Measurements from ENCODE around the gene SGK1. TPM values are rescaled to one million over a fixed set of nuclear protein-coding genes. Genes with fewer than 3 reads are reported as not detected.
A peak's percentile ranks its signal among the peaks of the same experiment; 100 is the strongest.

SGK1 gene
- total RNA-seq, 2 experiments from 2014 or later: 27.9 to 35.1 TPM

DNA sequence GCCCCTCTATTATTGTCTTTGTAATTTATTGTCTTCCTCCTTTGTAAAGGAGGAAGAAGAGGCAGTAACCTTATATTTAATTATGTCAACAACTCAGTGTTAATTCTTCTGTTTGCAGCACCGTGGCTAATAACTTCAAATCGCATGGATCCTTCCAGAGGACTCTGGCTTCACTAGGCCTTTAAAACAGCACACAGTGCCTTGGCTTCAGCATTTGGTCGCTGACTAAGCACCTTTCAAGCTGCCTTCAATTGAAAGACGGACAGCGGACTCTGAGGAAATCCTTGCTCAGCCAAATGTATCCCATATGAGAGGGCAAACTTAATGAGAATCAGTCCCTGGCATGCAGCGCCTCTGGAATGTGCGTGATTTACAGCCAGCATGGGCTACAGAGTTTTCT, 64.2 kb downstream of the SGK1 start:
- H3K27ac Mint-ChIP-seq: no peak overlapping the region
- no peak for DNase-seq
- peaks cover 22% of the 10 kb centered on the region for H3K4me1 Mint-ChIP-seq
- ChIA-PET CTCF (interaction anchor here (1.2 to 1.5 kb wide), 2 partner anchors 28 to 80 kb away, joined by 3 to 4 read pairs; no protein-coding TSS in a partner anchor), POLR2A (interaction anchor here (1.4 kb wide), 1 partner anchor 19 kb away, joined by 3 read pairs; no protein-coding TSS in a partner anchor)
- peaks cover 12% of the 10 kb centered on the region for H3K36me3 Mint-ChIP-seq (ENCODE audit: low read depth)
- no peaks in the 10 kb centered on the region for H3K27me3 Mint-ChIP-seq
- peaks cover 3% of the 10 kb centered on the region for H3K9me3 Mint-ChIP-seq
- no peak overlapping the region for H3K4me3 Mint-ChIP-seq

GRCh38 chr6:134251320-134251719, 66.6 kb downstream of the SGK1 start:
- DNase-seq: no peak
- Mint-ChIP-seq H3K36me3 (ENCODE audit: low read depth) (peaks cover 15% of the 10 kb centered on the region), H3K4me1 (peaks cover 42% of the 10 kb centered on the region), H3K27ac (no peak overlapping the region), H3K4me3 (no peak overlapping the region), H3K27me3 (no peaks in the 10 kb centered on the region), H3K9me3 (peaks cover 3% of the 10 kb centered on the region)
- CTCF ChIA-PET: no interaction called here
- POLR2A ChIA-PET: no interaction called here

DNA sequence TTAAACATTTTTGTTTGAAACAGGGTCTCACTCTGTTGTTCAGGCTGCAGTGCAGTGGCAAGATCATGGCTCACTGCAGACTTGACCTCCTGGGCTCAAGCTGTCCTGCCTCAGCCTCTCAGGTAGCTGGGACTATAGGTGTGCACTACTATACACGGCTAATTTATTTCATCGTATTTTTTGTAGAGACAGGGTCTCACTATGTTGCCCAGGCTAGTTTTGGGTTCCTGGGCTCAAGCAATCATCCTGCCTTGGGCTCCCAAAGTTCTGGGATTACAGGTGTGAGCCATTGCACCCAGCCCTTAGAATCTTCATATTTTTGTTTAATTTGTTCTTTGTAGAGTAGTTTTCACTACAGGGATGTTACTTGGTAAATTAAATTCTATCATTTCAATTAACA, 67.1 kb downstream of the SGK1 start:
- H3K27ac Mint-ChIP-seq: no peak overlapping the region
- ChIA-PET POLR2A (no interaction called here), CTCF (no interaction called here)
- H3K36me3 Mint-ChIP-seq (ENCODE audit: low read depth): peaks cover 15% of the 10 kb centered on the region
- H3K9me3 Mint-ChIP-seq: no peaks in the 10 kb centered on the region
- no peaks in the 10 kb centered on the region for H3K27me3 Mint-ChIP-seq
- no peak overlapping the region for H3K4me3 Mint-ChIP-seq
- peaks cover 45% of the 10 kb centered on the region for H3K4me1 Mint-ChIP-seq
- no peak for DNase-seq

- H3K4me1 Mint-ChIP-seq: peaks cover 53% of the 10 kb centered on the region
- H3K36me3 Mint-ChIP-seq (ENCODE audit: low read depth): peaks cover 17% of the 10 kb centered on the region
- H3K9me3 Mint-ChIP-seq: no peaks in the 10 kb centered on the region
- no peak overlapping the region for H3K4me3 Mint-ChIP-seq
- ChIA-PET POLR2A (interaction anchor here (0.6 to 0.8 kb wide), 2 partner anchors 54 to 72 kb away, joined by 3 read pairs; no protein-coding TSS in a partner anchor), CTCF (no interaction called here)
- DNase-seq: no peak
- peak overlapping the region; percentile 11 for H3K27ac Mint-ChIP-seq
- no peaks in the 10 kb centered on the region for H3K27me3 Mint-ChIP-seq
Observed at GRCh38 chr6:134249759-134250602, 67.9 kb downstream of the SGK1 start.

DNA sequence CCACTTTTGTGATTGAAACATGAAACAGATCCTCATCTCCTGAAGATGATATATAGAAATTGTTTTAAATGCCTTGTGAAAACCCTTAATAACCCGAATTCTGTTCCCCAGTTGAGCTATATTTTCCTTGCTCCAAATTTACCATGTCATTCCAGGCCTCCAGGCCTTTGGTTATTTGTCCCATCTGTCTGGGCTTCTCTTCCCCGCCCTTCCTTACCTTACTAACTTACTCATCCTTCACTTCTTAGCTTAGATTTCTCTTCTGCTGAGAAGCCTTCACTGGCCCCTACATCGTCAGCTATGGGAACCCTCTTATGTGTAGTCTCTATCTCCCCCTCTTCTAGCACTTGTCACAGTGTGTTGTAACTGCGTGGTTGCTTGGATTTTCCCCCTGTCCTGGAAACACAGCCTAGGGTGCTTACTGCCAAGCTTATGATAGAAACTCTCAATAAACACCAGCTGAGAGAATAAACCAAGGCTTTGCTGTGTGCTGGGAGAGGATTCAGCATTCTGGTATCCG, 68.6 kb downstream of the SGK1 start:
- ChIA-PET POLR2A (interaction anchor here (0.6 kb wide), 1 partner anchor 53 kb away, joined by 3 read pairs; no protein-coding TSS in a partner anchor), CTCF (no interaction called here)
- Mint-ChIP-seq H3K4me3 (no peak overlapping the region), H3K27ac (no peak overlapping the region), H3K4me1 (peaks cover 55% of the 10 kb centered on the region), H3K36me3 (ENCODE audit: low read depth) (peaks cover 18% of the 10 kb centered on the region), H3K27me3 (no peaks in the 10 kb centered on the region), H3K9me3 (peaks cover 3% of the 10 kb centered on the region)
- DNase-seq: no peak

DNA sequence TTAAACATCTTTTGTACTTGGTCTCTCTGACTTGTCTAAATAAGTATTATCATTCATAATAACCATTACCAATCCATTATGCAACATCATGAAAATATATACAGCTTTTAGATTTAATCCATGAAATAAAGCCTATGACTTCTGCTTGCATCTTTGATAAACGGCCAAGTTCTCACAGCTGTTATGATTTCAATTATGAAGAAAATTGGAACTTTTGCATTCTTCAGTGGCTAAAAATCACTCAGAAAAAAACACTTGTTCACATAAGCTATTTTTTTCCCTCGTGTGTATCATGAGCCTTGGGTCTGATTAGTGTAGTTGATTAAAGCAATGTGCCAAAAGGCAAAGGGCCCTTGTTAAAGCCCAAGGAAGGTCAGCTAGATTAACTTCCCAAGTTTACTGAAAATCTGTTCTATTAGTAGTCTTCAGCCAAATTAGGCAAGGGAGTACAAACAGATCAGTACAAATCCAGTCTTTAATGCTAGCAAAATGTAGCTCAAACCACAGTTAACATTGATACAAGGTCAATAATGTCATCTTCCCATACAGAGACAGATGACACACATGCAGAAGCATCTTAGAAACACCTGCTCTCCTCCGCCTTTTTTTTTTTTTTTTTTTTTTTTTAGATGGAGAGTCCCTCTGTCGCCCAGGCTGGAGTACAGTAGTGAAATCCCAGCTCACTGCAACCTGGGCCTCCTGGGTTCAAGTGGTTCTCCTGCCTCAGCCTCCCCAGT, 69.9 kb downstream of the SGK1 start:
- Mint-ChIP-seq H3K27ac (peak overlapping the region; percentile 85), H3K27me3 (no peaks in the 10 kb centered on the region), H3K36me3 (ENCODE audit: low read depth) (peaks cover 21% of the 10 kb centered on the region), H3K9me3 (peaks cover 7% of the 10 kb centered on the region), H3K4me1 (peaks cover 55% of the 10 kb centered on the region), H3K4me3 (no peak overlapping the region)
- ChIA-PET CTCF (interaction anchor here (0.6 to 0.7 kb wide), 3 partner anchors 11 to 119 kb away, joined by 3 to 4 read pairs (median 3); no protein-coding TSS in a partner anchor), POLR2A (interaction anchor here (1.2 to 1.3 kb wide), 2 partner anchors 17 to 40 kb away, joined by 3 to 4 read pairs; no protein-coding TSS in a partner anchor)
- DNase-seq: no peak

DNA sequence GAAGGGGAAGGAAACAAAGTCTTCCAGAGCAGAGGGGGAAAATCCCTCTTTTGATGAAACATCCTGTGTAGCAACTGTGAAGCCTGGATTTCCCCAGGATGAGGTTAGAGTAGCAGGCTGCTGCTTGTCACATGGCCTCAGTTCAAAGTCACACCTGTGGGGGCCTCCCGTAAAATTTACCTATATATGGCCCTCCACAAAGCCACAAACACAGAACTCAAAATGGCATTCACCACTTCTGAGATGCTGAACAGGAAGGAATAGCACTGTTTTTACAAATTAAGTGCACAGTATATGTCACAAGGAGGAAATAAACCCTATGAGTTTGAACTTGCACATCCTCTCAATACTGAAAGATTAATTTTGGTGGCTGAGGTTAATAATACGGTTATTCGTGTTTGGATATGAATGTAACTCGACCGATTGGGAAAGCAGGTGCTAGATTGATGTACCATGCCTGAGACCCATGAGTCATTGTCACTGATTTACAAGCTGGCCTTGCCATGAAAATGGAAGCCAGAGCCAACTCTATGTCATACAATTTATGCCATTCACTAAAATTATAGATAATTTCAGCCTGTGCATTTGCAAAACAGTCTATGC, 70.6 kb downstream of the SGK1 start:
- ChIA-PET POLR2A (interaction anchor here (1.2 to 1.3 kb wide), 2 partner anchors 16 to 40 kb away, joined by 3 to 4 read pairs; no protein-coding TSS in a partner anchor), CTCF (interaction anchor here (0.7 kb wide), 1 partner anchor 68 kb away, joined by 3 read pairs; no protein-coding TSS in a partner anchor)
- peak overlapping the region; percentile 85 for H3K27ac Mint-ChIP-seq
- DNase-seq: peak; percentile 71
- H3K4me3 Mint-ChIP-seq: peak overlapping the region; percentile 22
- peaks cover 55% of the 10 kb centered on the region for H3K4me1 Mint-ChIP-seq
- H3K27me3 Mint-ChIP-seq: no peaks in the 10 kb centered on the region
- H3K9me3 Mint-ChIP-seq: peaks cover 7% of the 10 kb centered on the region
- peaks cover 21% of the 10 kb centered on the region for H3K36me3 Mint-ChIP-seq (ENCODE audit: low read depth)

DNA sequence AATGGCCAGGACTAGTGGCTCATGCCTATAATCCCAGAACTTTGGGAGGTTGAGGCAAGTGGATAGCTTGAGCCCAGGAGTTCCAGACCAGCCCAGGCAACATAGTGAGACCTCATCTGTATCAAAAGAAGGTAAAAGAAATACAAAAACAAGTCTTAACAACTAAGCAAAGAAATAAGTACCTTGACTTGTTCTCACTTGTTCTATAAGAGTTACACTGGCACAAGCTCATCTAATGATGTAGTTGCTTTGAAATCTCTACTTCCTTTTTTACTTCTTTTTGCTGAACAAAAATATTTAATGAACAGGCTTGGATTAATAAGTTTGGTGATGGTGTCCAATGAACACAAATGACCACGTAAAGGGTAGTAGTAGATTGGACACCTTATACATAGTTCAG, 72.2 kb downstream of the SGK1 start:
- POLR2A ChIA-PET: interaction anchor here (0.7 kb wide), 1 partner anchor 42 kb away, joined by 3 read pairs; no protein-coding TSS in a partner anchor
- Mint-ChIP-seq H3K4me1 (peaks cover 64% of the 10 kb centered on the region), H3K4me3 (no peak overlapping the region), H3K36me3 (ENCODE audit: low read depth) (peaks cover 24% of the 10 kb centered on the region), H3K9me3 (peaks cover 9% of the 10 kb centered on the region), H3K27me3 (no peaks in the 10 kb centered on the region), H3K27ac (no peak overlapping the region)
- CTCF ChIA-PET: no interaction called here
- DNase-seq: no peak

DNA sequence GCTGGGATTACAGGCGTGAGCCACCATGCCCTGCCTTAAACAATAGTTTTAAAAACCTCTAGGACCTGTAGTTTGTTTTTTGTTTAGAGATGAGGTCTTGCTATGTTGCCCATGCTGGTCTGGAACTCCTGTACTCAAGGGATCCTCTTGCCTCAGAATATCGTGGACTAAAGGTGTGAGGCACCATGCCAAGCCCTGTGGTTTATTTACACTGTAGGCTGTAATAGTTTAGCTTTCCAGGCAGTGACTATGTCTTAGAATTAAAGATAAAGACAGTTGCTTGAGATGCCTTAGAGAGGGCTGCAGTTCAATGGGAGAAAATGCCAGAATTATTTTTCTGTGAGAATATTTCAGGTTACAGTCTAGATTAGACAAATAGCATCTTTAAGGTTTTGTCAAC, 72.9 kb downstream of the SGK1 start:
- POLR2A ChIA-PET: interaction anchor here (0.6 to 0.7 kb wide), 2 partner anchors 43 to 1153 kb away, joined by 3 read pairs; no protein-coding TSS in a partner anchor
- peaks cover 24% of the 10 kb centered on the region for H3K36me3 Mint-ChIP-seq (ENCODE audit: low read depth)
- DNase-seq: no peak
- peak overlapping the region; percentile 29 for H3K27ac Mint-ChIP-seq
- peaks cover 9% of the 10 kb centered on the region for H3K9me3 Mint-ChIP-seq
- H3K4me1 Mint-ChIP-seq: peaks cover 64% of the 10 kb centered on the region
- CTCF ChIA-PET: interaction anchor here (0.6 kb wide), 1 partner anchor 691 kb away, joined by 3 read pairs; no protein-coding TSS in a partner anchor
- no peaks in the 10 kb centered on the region for H3K27me3 Mint-ChIP-seq
- no peak overlapping the region for H3K4me3 Mint-ChIP-seq

GRCh38 chr6:134240665-134241431, 77.1 kb downstream of the SGK1 start:
- ChIA-PET POLR2A (interaction anchor here (1.3 to 1.4 kb wide), 2 partner anchors 62 to 66 kb away, joined by 3 to 4 read pairs; no protein-coding TSS in a partner anchor), CTCF (no interaction called here)
- Mint-ChIP-seq H3K9me3 (peaks cover 11% of the 10 kb centered on the region), H3K27ac (peak overlapping the region; percentile 96), H3K27me3 (no peaks in the 10 kb centered on the region), H3K4me3 (peak overlapping the region; percentile 6), H3K4me1 (peaks cover 54% of the 10 kb centered on the region), H3K36me3 (ENCODE audit: low read depth) (peaks cover 18% of the 10 kb centered on the region)
- DNase-seq: peak; percentile 84

DNA sequence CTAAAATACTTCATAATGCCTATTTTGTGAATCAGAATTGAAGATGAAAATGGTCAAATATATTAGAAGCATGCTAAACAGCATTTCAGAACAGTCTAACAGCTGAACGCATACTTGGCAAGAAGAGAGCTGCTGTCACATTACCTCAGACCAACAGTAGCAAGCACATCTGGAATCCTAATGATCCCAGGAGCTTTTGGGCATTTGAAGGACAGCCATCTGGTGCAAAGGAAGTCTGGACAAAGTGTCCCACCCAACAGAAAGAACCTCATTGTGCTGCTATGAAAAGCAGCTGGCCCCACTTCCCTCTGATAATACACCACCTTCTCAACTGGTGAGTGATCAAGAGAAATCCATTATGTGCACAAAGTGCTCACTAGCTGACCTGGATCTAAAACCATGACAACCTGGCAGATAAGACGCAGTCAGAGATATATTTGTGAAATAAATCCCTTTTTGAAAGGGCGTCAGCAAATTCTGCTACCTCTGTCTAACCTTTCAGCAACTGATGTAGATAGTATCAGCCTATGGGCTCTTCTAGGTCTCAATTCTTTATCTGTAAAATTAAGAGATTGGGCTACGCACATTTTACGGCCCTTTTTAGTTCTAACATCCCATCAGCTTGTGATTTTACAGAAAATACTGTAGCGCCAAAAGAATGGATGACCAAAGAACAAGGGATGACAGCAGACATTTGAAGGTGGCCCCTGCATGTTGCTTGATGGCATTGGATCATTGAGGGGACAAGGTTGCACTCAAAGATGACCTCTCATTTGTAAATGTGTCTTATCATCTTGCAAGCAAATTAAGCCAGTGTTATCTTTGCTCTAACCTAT, 78.7 kb downstream of the SGK1 start:
- Mint-ChIP-seq H3K4me3 (no peak overlapping the region), H3K27ac (peak overlapping the region; percentile 96), H3K27me3 (no peaks in the 10 kb centered on the region), H3K4me1 (peaks cover 53% of the 10 kb centered on the region), H3K36me3 (ENCODE audit: low read depth) (peaks cover 15% of the 10 kb centered on the region), H3K9me3 (peaks cover 11% of the 10 kb centered on the region)
- DNase-seq: no peak
- CTCF ChIA-PET: interaction anchor here (1.4 kb wide), 1 partner anchor 61 kb away, joined by 5 read pairs; no protein-coding TSS in a partner anchor
- POLR2A ChIA-PET: interaction anchor here (1.4 kb wide), 1 partner anchor 62 kb away, joined by 5 read pairs; no protein-coding TSS in a partner anchor

Measured in activated CD4-positive, alpha-beta memory T cell treated with anti-CD3 and anti-CD28 coated beads, Interleukin-2, amount 10 ng/mL, durations not matched to agents 7 days and 5 days (primary cell).